Nephron progenitor cell (in vitro differentiated cells): ENCODE measurements around the gene SYCN.
A peak's percentile ranks its signal among the peaks of the same experiment; 100 is the strongest.

Experiments used
- DNase-seq: peaks from one replicate; pipeline ENCODE4 v3.0.0; 2021
- H3K27ac Mint-ChIP-seq: 2 replicates; pipeline ENCODE4 v1.8.0; 2021; ENCODE audit warnings: mild to moderate bottlenecking, moderate library complexity, mixed read lengths
- H3K27me3 Mint-ChIP-seq: 2 replicates; pipeline ENCODE4 v1.8.0; 2021; ENCODE audit warnings: mild to moderate bottlenecking, low read depth, mixed read lengths; ENCODE audit not compliant: poor library complexity
- H3K36me3 Mint-ChIP-seq: 2 replicates; pipeline ENCODE4 v1.8.0; 2021; ENCODE audit warnings: low read depth, mixed read lengths
- H3K4me1 Mint-ChIP-seq: 2 replicates; pipeline ENCODE4 v1.8.0; 2021; ENCODE audit warnings: mixed read lengths
- H3K4me3 Mint-ChIP-seq: 2 replicates; pipeline ENCODE4 v1.8.0; 2021; ENCODE audit warnings: mild to moderate bottlenecking, moderate library complexity, mixed read lengths
- H3K9me3 Mint-ChIP-seq: 2 replicates; pipeline ENCODE4 v1.8.0; 2021; ENCODE audit warnings: mild to moderate bottlenecking, moderate library complexity, mixed read lengths
- TF ChIP-seq, protein P1 (sequence below): fragments of 200-600 bp; sonication (generic); IDR thresholded peaks from 2 replicates; pipeline ENCODE4 v1.5.0; 2021; ENCODE audit warnings: antibody characterized with exemption

Gene SYCN

DNA sequence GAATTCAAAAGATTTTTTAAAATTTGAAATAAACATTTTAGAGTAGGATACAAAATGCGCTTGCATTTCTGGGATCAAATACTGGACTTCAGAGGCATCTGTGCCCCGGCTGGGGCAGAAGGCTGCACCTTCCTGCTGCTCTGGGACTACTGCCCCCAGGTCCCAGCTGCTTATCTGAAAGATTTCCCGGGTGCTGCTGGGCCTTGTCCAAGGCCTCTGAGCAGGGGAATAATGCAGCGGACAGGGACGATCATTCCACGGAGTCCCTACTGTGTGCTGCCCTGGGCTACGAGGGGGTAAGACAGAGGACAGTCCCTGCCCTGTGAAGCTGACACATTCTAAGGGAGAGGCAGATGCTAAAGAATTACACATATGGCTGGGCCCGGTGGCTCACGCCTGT, 40.4 kb downstream of the SYCN start:
- Mint-ChIP-seq H3K4me3 (no peak overlapping the region), H3K36me3 (no peaks in the 10 kb centered on the region), H3K4me1 (peaks cover 28% of the 10 kb centered on the region), H3K27me3 (peaks cover 3% of the 10 kb centered on the region), H3K27ac (no peak overlapping the region), H3K9me3 (no peaks in the 10 kb centered on the region)
- TF ChIP-seq, protein P1, sequence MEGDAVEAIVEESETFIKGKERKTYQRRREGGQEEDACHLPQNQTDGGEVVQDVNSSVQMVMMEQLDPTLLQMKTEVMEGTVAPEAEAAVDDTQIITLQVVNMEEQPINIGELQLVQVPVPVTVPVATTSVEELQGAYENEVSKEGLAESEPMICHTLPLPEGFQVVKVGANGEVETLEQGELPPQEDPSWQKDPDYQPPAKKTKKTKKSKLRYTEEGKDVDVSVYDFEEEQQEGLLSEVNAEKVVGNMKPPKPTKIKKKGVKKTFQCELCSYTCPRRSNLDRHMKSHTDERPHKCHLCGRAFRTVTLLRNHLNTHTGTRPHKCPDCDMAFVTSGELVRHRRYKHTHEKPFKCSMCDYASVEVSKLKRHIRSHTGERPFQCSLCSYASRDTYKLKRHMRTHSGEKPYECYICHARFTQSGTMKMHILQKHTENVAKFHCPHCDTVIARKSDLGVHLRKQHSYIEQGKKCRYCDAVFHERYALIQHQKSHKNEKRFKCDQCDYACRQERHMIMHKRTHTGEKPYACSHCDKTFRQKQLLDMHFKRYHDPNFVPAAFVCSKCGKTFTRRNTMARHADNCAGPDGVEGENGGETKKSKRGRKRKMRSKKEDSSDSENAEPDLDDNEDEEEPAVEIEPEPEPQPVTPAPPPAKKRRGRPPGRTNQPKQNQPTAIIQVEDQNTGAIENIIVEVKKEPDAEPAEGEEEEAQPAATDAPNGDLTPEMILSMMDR, result no peak
- no peak for DNase-seq

DNA sequence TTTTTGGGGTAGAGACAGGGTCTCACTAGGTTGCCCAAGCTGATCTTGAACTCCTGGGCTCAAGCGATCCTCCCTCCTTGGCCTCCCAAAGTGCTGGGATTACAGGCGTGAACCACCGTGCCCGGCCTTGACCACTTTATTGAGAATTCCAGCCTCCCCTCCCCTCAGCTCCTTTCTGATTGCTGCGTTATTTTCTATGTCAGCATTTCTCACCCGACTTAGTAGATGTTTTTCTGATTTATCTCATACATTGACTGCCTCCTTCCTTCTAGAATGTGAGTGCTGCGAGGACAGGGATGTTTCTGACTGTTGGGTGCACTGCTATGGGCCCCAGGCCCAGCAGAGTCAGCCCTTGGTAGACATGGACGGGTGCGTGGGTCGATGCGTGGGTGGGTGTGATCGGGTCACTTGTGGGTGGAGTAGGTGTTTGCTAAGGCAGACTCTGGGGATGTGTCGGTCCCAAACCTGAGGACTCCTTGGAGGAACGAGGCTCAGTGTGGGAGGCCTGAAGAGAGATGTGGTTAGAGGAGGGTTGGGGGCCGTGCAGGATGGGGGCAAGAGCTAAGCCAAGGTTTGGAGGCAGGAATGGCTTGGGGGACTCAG, 41.5 kb downstream of the SYCN start:
- H3K27me3 Mint-ChIP-seq, result peaks cover 3% of the 10 kb centered on the region
- TF ChIP-seq, protein P1, result no peak
- H3K4me3 Mint-ChIP-seq, result no peak overlapping the region

DNA sequence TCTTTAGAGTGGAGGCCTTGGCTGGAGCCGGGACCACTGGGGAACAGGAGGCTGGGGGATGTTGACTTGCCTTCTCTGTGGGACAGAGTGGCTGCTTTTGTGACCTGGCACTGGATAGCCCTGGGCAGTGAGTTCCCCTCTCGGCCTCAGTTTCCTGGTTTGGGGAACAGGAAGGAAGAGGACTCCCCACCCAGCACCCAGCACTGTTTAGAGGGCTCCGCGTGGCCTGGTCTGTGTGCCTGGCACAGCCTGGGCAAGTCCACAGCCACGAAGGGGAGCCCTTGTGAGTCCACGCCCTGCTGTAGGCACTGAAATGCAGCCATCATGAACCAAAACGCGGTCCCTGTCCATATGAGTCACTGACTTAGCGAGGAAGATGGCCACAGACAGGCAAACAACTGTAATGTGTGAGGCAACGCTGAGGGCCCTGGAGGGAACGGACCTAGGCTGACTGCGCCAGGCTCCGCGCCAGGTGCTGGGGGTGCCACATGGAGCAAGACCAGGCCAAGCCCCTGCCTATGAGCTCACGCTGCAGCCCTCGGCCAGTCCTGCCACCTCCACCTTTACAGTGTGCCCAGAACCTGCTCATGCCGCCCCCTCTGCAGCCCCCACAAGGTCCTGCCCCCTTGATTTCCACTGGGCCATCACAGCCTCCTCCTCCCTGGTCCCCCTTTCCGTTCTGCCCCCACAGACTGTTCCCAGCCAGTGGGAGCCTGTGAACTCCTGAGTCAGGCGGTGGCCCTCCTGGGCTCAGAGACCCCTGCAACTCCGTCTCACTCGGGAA, 43.0 kb downstream of the SYCN start:
- TF ChIP-seq, protein P1, result no peak
- Mint-ChIP-seq H3K36me3 (no peaks in the 10 kb centered on the region), H3K4me1 (peaks cover 46% of the 10 kb centered on the region), H3K4me3 (no peak overlapping the region), H3K9me3 (no peaks in the 10 kb centered on the region), H3K27ac (no peak overlapping the region), H3K27me3 (peaks cover 3% of the 10 kb centered on the region)
- DNase-seq, result no peak

More for the DNA sequence above, 41.5 kb downstream of the SYCN start:
- Mint-ChIP-seq H3K27ac (no peak overlapping the region), H3K4me1 (peaks cover 34% of the 10 kb centered on the region), H3K9me3 (no peaks in the 10 kb centered on the region), H3K36me3 (no peaks in the 10 kb centered on the region)
- no peak for DNase-seq

DNA sequence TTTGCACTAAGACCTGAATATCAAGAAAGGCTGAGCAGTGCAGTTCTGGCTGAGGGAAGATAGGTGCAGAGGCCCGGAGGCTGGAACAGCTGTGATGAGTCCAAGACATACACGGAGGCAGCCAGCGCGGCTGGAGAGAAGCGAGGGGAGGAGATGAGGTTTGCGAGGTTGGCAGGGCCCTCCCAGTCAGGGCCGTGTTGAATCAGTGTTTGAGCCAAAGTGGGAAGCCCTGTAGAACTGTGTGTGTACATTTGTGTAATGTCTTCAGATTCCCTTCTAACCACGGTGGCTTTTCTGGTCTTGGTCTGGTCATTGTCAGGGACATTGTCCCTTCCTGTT, 43.6 kb downstream of the SYCN start:
- H3K27ac Mint-ChIP-seq, result peak overlapping the region; percentile 24
- H3K36me3 Mint-ChIP-seq, result no peaks in the 10 kb centered on the region
- H3K4me1 Mint-ChIP-seq, result peaks cover 52% of the 10 kb centered on the region
- no peaks in the 10 kb centered on the region for H3K9me3 Mint-ChIP-seq
- peaks cover 3% of the 10 kb centered on the region for H3K27me3 Mint-ChIP-seq
- no peak for DNase-seq
- TF ChIP-seq, protein P1, result no peak
- H3K4me3 Mint-ChIP-seq, result no peak overlapping the region

DNA sequence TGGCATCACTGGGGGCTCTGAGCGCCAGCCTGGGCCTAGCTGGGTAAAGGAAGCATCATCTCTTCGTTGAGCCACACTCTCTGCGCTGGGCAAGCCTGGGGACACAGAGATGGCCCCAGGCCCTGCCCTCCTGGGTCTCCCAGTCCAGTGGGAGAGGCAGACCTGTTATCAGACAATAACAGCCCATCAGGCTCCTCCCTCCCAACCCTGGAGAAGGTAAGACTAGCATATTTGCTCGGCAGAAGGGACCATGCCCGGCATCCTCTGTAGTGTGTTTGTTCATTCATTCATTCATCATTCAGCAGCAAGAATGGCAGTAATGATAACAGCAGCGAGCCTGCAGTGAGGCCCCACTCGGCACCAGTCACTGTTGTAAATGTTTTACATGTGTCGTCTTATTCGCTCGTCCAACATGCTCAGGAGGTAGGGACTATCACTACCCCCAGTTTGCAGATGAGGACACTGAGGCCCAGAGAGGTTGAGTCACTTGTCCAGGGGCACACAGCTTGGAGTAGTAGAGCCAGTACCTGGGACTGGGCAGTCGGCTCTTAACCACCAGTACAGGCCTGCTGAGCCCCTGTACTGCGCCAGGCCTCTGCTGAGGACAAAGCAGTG, 45.3 kb downstream of the SYCN start:
- no peaks in the 10 kb centered on the region for H3K27me3 Mint-ChIP-seq
- peaks cover 3% of the 10 kb centered on the region for H3K9me3 Mint-ChIP-seq
- H3K4me3 Mint-ChIP-seq, result no peak overlapping the region
- TF ChIP-seq, protein P1, result no peak
- H3K4me1 Mint-ChIP-seq, result peaks cover 64% of the 10 kb centered on the region
- no peak for DNase-seq
- peaks cover 6% of the 10 kb centered on the region for H3K36me3 Mint-ChIP-seq
- H3K27ac Mint-ChIP-seq, result peak overlapping the region; percentile 77
